SJCRH30 (cell line): ENCODE results near the gene HABP2. TPM values are rescaled to one million over a fixed set of nuclear protein-coding genes. Genes with fewer than 3 reads are reported as not detected.
A peak's percentile ranks its signal among the peaks of the same experiment; 100 is the strongest.

Source experiments
- DNase-seq, 2 experiments: peaks; one replicate each; pipeline ENCODE4 v3.0.0-alpha.2; 2015 to 2020
- H3K27ac ChIP-seq: fragments of 250-450 bp; sonication (Bioruptor Pico); 2 replicates; pipeline ENCODE4 v1.5.1; 2020; ENCODE audit warnings: mild to moderate bottlenecking, moderate library complexity
- H3K27me3 ChIP-seq: fragments of 250-450 bp; sonication (Bioruptor Pico); 2 replicates; pipeline ENCODE4 v1.5.1; 2020; ENCODE audit warnings: mild to moderate bottlenecking, moderate library complexity
- H3K36me3 ChIP-seq: fragments of 250-450 bp; sonication (Bioruptor Pico); 2 replicates; pipeline ENCODE4 v1.5.1; 2020; ENCODE audit warnings: mild to moderate bottlenecking, moderate library complexity
- H3K4me1 ChIP-seq: fragments of 250-450 bp; sonication (Bioruptor Pico); 2 replicates; pipeline ENCODE4 v1.5.1; 2020; ENCODE audit warnings: mild to moderate bottlenecking, moderate library complexity
- H3K4me3 ChIP-seq: fragments of 250-450 bp; sonication (Bioruptor Pico); 2 replicates; pipeline ENCODE4 v1.5.1; 2020; ENCODE audit warnings: mild to moderate bottlenecking, moderate library complexity
- H3K9me3 ChIP-seq: fragments of 250-450 bp; sonication (Bioruptor Pico); replicated peaks from 2 replicates; pipeline ENCODE4 v1.5.1; 2020; ENCODE audit warnings: mild to moderate bottlenecking, moderate library complexity
- total RNA-seq: library from RNA; depleted of rRNA; stranded (reverse); fragments of >200 nt; shearing (Covaris generic); gene quantifications from 2 replicates; pipeline ENCODE4 v1.2.3, GENCODE V29; 2014

Gene HABP2
- total RNA-seq, 1 experiment from 2014 or later: not detected

GRCh38 chr10:113585949-113586348 lies 33.1 kb downstream of the HABP2 start:
- H3K9me3 ChIP-seq: no peaks in the 10 kb centered on the region
- H3K36me3 ChIP-seq: no peaks in the 10 kb centered on the region
- DNase-seq: no peak
- no peak overlapping the region for H3K27ac ChIP-seq
- no peak overlapping the region for H3K4me3 ChIP-seq
- H3K27me3 ChIP-seq: no peaks in the 10 kb centered on the region
- H3K4me1 ChIP-seq: no peaks in the 10 kb centered on the region

GRCh38 chr10:113589201-113589770 lies 36.4 kb downstream of the HABP2 start:
- H3K27ac ChIP-seq: no peak overlapping the region

GRCh38 chr10:113590581-113590980 lies 37.7 kb downstream of the HABP2 start:
- H3K27me3 ChIP-seq: no peaks in the 10 kb centered on the region; the same call in 1 of the 2 replicates
- no peak overlapping the region for H3K27ac ChIP-seq
- no peak for DNase-seq
- no peaks in the 10 kb centered on the region for H3K9me3 ChIP-seq
- H3K4me3 ChIP-seq: no peak overlapping the region
- H3K4me1 ChIP-seq: no peaks in the 10 kb centered on the region
- no peaks in the 10 kb centered on the region for H3K36me3 ChIP-seq

More at GRCh38 chr10:113589201-113589770, 36.4 kb downstream of the HABP2 start:
- no peak overlapping the region for H3K4me3 ChIP-seq
- no peaks in the 10 kb centered on the region for H3K4me1 ChIP-seq
- H3K27me3 ChIP-seq: no peaks in the 10 kb centered on the region; the same call in 1 of the 2 replicates
- no peaks in the 10 kb centered on the region for H3K9me3 ChIP-seq
- DNase-seq: no peak
- H3K36me3 ChIP-seq: no peaks in the 10 kb centered on the region

- Histone ChIP-seq H3K36me3 (no peaks in the 10 kb centered on the region), H3K27ac (no peak overlapping the region), H3K4me3 (no peak overlapping the region)
Observed at GRCh38 chr10:113592380-113592779, 39.5 kb downstream of the HABP2 start.

GRCh38 chr10:113594652-113595051 lies 41.8 kb downstream of the HABP2 start:
- Histone ChIP-seq H3K4me3 (no peak overlapping the region), H3K27me3 (no peaks in the 10 kb centered on the region; the same call in 1 of the 2 replicates), H3K9me3 (no peaks in the 10 kb centered on the region), H3K4me1 (no peaks in the 10 kb centered on the region), H3K36me3 (no peaks in the 10 kb centered on the region), H3K27ac (no peak overlapping the region)
- no peak for DNase-seq

More at GRCh38 chr10:113592380-113592779, 39.5 kb downstream of the HABP2 start:
- H3K9me3 ChIP-seq: no peaks in the 10 kb centered on the region
- DNase-seq: no peak
- no peaks in the 10 kb centered on the region; the same call in 1 of the 2 replicates for H3K27me3 ChIP-seq
- no peaks in the 10 kb centered on the region for H3K4me1 ChIP-seq

GRCh38 chr10:113600569-113600968 lies 47.7 kb downstream of the HABP2 start:
- Histone ChIP-seq H3K4me3 (no peak overlapping the region), H3K27me3 (no peaks in the 10 kb centered on the region), H3K27ac (no peak overlapping the region), H3K4me1 (no peaks in the 10 kb centered on the region), H3K9me3 (no peaks in the 10 kb centered on the region), H3K36me3 (no peaks in the 10 kb centered on the region)
- no peak for DNase-seq

GRCh38 chr10:113603057-113603777 lies 50.4 kb downstream of the HABP2 start:
- H3K9me3 ChIP-seq: no peaks in the 10 kb centered on the region
- DNase-seq: no peak
- no peak overlapping the region for H3K4me3 ChIP-seq
- H3K4me1 ChIP-seq: no peaks in the 10 kb centered on the region
- H3K36me3 ChIP-seq: no peaks in the 10 kb centered on the region
- H3K27ac ChIP-seq: no peak overlapping the region
- H3K27me3 ChIP-seq: no peaks in the 10 kb centered on the region

- H3K4me3 ChIP-seq: no peak overlapping the region
- no peak overlapping the region for H3K27ac ChIP-seq
- no peaks in the 10 kb centered on the region for H3K36me3 ChIP-seq
- H3K27me3 ChIP-seq: no peaks in the 10 kb centered on the region
- no peaks in the 10 kb centered on the region for H3K9me3 ChIP-seq
- no peak for DNase-seq
- H3K4me1 ChIP-seq: no peaks in the 10 kb centered on the region
Observed at GRCh38 chr10:113604572-113604971, 51.7 kb downstream of the HABP2 start.

- no peak overlapping the region for H3K27ac ChIP-seq
- no peaks in the 10 kb centered on the region for H3K4me1 ChIP-seq
- H3K27me3 ChIP-seq: no peaks in the 10 kb centered on the region
- no peaks in the 10 kb centered on the region for H3K36me3 ChIP-seq
- H3K9me3 ChIP-seq: no peaks in the 10 kb centered on the region
- no peak for DNase-seq
- no peak overlapping the region for H3K4me3 ChIP-seq
Observed at GRCh38 chr10:113605268-113605978, 52.6 kb downstream of the HABP2 start.

GRCh38 chr10:113609704-113610108 lies 56.9 kb downstream of the HABP2 start:
- no peak overlapping the region for H3K4me3 ChIP-seq
- peak; percentile 11 to 26 for DNase-seq
- no peaks in the 10 kb centered on the region for H3K9me3 ChIP-seq
- H3K27me3 ChIP-seq: peaks cover 11% of the 10 kb centered on the region; the same call in 1 of the 2 replicates
- H3K4me1 ChIP-seq: no peaks in the 10 kb centered on the region; the same call in 1 of the 2 replicates
- H3K27ac ChIP-seq: no peak overlapping the region
- no peaks in the 10 kb centered on the region for H3K36me3 ChIP-seq

- peaks cover 11% of the 10 kb centered on the region; the same call in 1 of the 2 replicates for H3K27me3 ChIP-seq
- no peaks in the 10 kb centered on the region for H3K36me3 ChIP-seq
- H3K4me1 ChIP-seq: no peaks in the 10 kb centered on the region; the same call in 1 of the 2 replicates
- no peaks in the 10 kb centered on the region for H3K9me3 ChIP-seq
- peak; percentile 52 to 64 for DNase-seq
- H3K4me3 ChIP-seq: peak overlapping the region; percentile 13; the same call in 1 of the 2 replicates
- no peak overlapping the region for H3K27ac ChIP-seq
Observed at GRCh38 chr10:113610631-113611601, 58.1 kb downstream of the HABP2 start.

GRCh38 chr10:113612154-113612553 lies 59.3 kb downstream of the HABP2 start:
- Histone ChIP-seq H3K4me3 (no peak overlapping the region), H3K36me3 (no peaks in the 10 kb centered on the region), H3K4me1 (no peaks in the 10 kb centered on the region; the same call in 1 of the 2 replicates), H3K9me3 (no peaks in the 10 kb centered on the region), H3K27me3 (peaks cover 11% of the 10 kb centered on the region; the same call in 1 of the 2 replicates), H3K27ac (no peak overlapping the region)
- DNase-seq: no peak

- H3K36me3 ChIP-seq: no peaks in the 10 kb centered on the region
- H3K27ac ChIP-seq: no peak overlapping the region
- no peaks in the 10 kb centered on the region for H3K9me3 ChIP-seq
Observed at GRCh38 chr10:113613427-113613826, 60.6 kb downstream of the HABP2 start.

More at GRCh38 chr10:113613427-113613826, 60.6 kb downstream of the HABP2 start:
- Histone ChIP-seq H3K4me1 (no peaks in the 10 kb centered on the region; the same call in 1 of the 2 replicates), H3K27me3 (peaks cover 11% of the 10 kb centered on the region; the same call in 1 of the 2 replicates), H3K4me3 (no peak overlapping the region)
- no peak for DNase-seq
